Activated CD4-positive, alpha-beta T cell treated with anti-CD3 and anti-CD28 coated beads for 36 hours (primary cell): ENCODE measurements around the gene CTAG2. TPM values are rescaled to one million over a fixed set of nuclear protein-coding genes. Genes with fewer than 3 reads are reported as not detected.
A peak's percentile ranks its signal among the peaks of the same experiment; 100 is the strongest.
"Not testable (repeated sequence)": the region's sequence is repeated elsewhere in the genome, so short reads cannot be mapped to it uniquely, and the experiment has no call there.

Experiments
- ATAC-seq: fragments of 200-7000 bp; cut with Tn5 transposase; one replicate; pipeline ENCODE4 v1.10.0; 2021; ENCODE audit warnings: mild to moderate bottlenecking, moderate library complexity
- CTCF ChIA-PET: fragments of 350-600 bp; sonication (Branson Sonifier 250); formaldehyde crosslinking; loops from one replicate; lab custom pipeline; 2021; ENCODE audit warnings: antibody characterized with exemption; lab: Charles Lee
- POLR2A ChIA-PET: fragments of 350-600 bp; sonication (Branson Sonifier 250); formaldehyde crosslinking; loops from one replicate; lab custom pipeline; 2021; ENCODE audit warnings: antibody characterized with exemption, inconsistent platforms; lab: Charles Lee
- DNase-seq: peaks from one replicate; pipeline ENCODE4 v3.0.0-alpha.2; 2020
- H3K27ac Mint-ChIP-seq: one replicate; pipeline ENCODE4 v1.8.0; 2021; ENCODE audit warnings: mixed read lengths
- H3K27me3 Mint-ChIP-seq: one replicate; pipeline ENCODE4 v1.8.0; 2021; ENCODE audit warnings: mixed read lengths
- H3K36me3 Mint-ChIP-seq: one replicate; pipeline ENCODE4 v1.8.0; 2021; ENCODE audit warnings: low read depth, mixed read lengths
- H3K4me1 Mint-ChIP-seq: one replicate; pipeline ENCODE4 v1.8.0; 2021; ENCODE audit warnings: mixed read lengths
- H3K4me3 Mint-ChIP-seq: one replicate; pipeline ENCODE4 v1.8.0; 2021; ENCODE audit warnings: mild to moderate bottlenecking, moderate library complexity, mixed read lengths
- H3K9me3 Mint-ChIP-seq: one replicate; pipeline ENCODE4 v1.8.0; 2021; ENCODE audit warnings: low read depth, mixed read lengths
- intact Hi-C, 2 experiments: fragments of 100-400 bp; cut with DNase I in 1 of 2; cut with micrococcal nuclease in 1 of 2; formaldehyde crosslinking; loops; one replicate each; pipeline versions ENCODE4 v1.14.2 to v1.15.1; 2022 to 2024; cut with DNase I, micrococcal nuclease
- total RNA-seq, 2 experiments: library from RNA; stranded (reverse); gene quantifications; one replicate each; pipeline ENCODE4 v1.2.3, GENCODE V29; 2021

The CTAG2 gene
- total RNA-seq, 2 experiments from 2014 or later = not detected

- H3K27me3 Mint-ChIP-seq, H3K9me3 Mint-ChIP-seq, H3K4me1 Mint-ChIP-seq, POLR2A ChIA-PET, CTCF ChIA-PET, DNase-seq, intact Hi-C loops, H3K4me3 Mint-ChIP-seq, H3K36me3 Mint-ChIP-seq, H3K27ac Mint-ChIP-seq: not testable (repeated sequence)
- ATAC-seq = peak; percentile 88
Observed at GRCh38 chrX:154645745-154646378, 7.5 kb downstream of the CTAG2 start.

- H3K4me1 Mint-ChIP-seq, H3K36me3 Mint-ChIP-seq, CTCF ChIA-PET, intact Hi-C loops, H3K27me3 Mint-ChIP-seq, DNase-seq, H3K27ac Mint-ChIP-seq, H3K4me3 Mint-ChIP-seq, H3K9me3 Mint-ChIP-seq, POLR2A ChIA-PET, ATAC-seq: not testable (repeated sequence)
Observed at GRCh38 chrX:154643708-154644107, 9.7 kb downstream of the CTAG2 start.

- CTCF ChIA-PET, H3K9me3 Mint-ChIP-seq, H3K36me3 Mint-ChIP-seq, ATAC-seq, DNase-seq, POLR2A ChIA-PET, intact Hi-C loops, H3K27me3 Mint-ChIP-seq, H3K27ac Mint-ChIP-seq, H3K4me3 Mint-ChIP-seq, H3K4me1 Mint-ChIP-seq: not testable (repeated sequence)
Observed at GRCh38 chrX:154641740-154642139, 11.6 kb downstream of the CTAG2 start.

GRCh38 chrX:154633661-154634060, 19.7 kb downstream of the CTAG2 start:
- POLR2A ChIA-PET, DNase-seq, CTCF ChIA-PET, H3K4me3 Mint-ChIP-seq, H3K27me3 Mint-ChIP-seq, ATAC-seq, H3K36me3 Mint-ChIP-seq, H3K4me1 Mint-ChIP-seq, H3K27ac Mint-ChIP-seq, H3K9me3 Mint-ChIP-seq, intact Hi-C loops: not testable (repeated sequence)

GRCh38 chrX:154630949-154631348, 22.4 kb downstream of the CTAG2 start:
- intact Hi-C loops, DNase-seq, POLR2A ChIA-PET, H3K4me3 Mint-ChIP-seq, H3K36me3 Mint-ChIP-seq, H3K9me3 Mint-ChIP-seq, H3K4me1 Mint-ChIP-seq, H3K27ac Mint-ChIP-seq, CTCF ChIA-PET, ATAC-seq, H3K27me3 Mint-ChIP-seq: not testable (repeated sequence)

- intact Hi-C loops, CTCF ChIA-PET, H3K4me1 Mint-ChIP-seq, DNase-seq, H3K36me3 Mint-ChIP-seq, POLR2A ChIA-PET, H3K9me3 Mint-ChIP-seq, H3K27ac Mint-ChIP-seq, H3K4me3 Mint-ChIP-seq, H3K27me3 Mint-ChIP-seq: not testable (repeated sequence)
- ATAC-seq = peak; percentile 66
Observed at GRCh38 chrX:154628960-154629359, 24.4 kb downstream of the CTAG2 start.

- H3K36me3 Mint-ChIP-seq, H3K27ac Mint-ChIP-seq, intact Hi-C loops, H3K27me3 Mint-ChIP-seq, POLR2A ChIA-PET, DNase-seq, H3K9me3 Mint-ChIP-seq, H3K4me3 Mint-ChIP-seq, CTCF ChIA-PET, H3K4me1 Mint-ChIP-seq: not testable (repeated sequence)
- ATAC-seq = peak; percentile 47
Observed at GRCh38 chrX:154620767-154621414, 32.5 kb downstream of the CTAG2 start.

- H3K4me1 Mint-ChIP-seq, intact Hi-C loops, POLR2A ChIA-PET: not testable (repeated sequence)
Observed at GRCh38 chrX:154619182-154619581, 34.2 kb downstream of the CTAG2 start, which contains the start of gene CTAG1B. TSS of gene CTAG1B (minus strand) at chrX:154619282. CDS start at chrX:154619218, 64 bp downstream.

GRCh38 chrX:154613586-154613985, 39.8 kb downstream of the CTAG2 start:
- H3K9me3 Mint-ChIP-seq, H3K27me3 Mint-ChIP-seq, ATAC-seq, H3K36me3 Mint-ChIP-seq, intact Hi-C loops, H3K4me3 Mint-ChIP-seq, H3K27ac Mint-ChIP-seq, POLR2A ChIA-PET, H3K4me1 Mint-ChIP-seq, CTCF ChIA-PET, DNase-seq: not testable (repeated sequence)

More at GRCh38 chrX:154619182-154619581, 34.2 kb downstream of the CTAG2 start, which contains the start of gene CTAG1B:
- ATAC-seq, H3K27ac Mint-ChIP-seq, H3K9me3 Mint-ChIP-seq, H3K27me3 Mint-ChIP-seq, CTCF ChIA-PET, H3K4me3 Mint-ChIP-seq, H3K36me3 Mint-ChIP-seq, DNase-seq: not testable (repeated sequence)

GRCh38 chrX:154611146-154611545, 42.2 kb downstream of the CTAG2 start:
- POLR2A ChIA-PET, H3K27me3 Mint-ChIP-seq, H3K9me3 Mint-ChIP-seq, ATAC-seq, CTCF ChIA-PET, H3K4me1 Mint-ChIP-seq, DNase-seq, H3K4me3 Mint-ChIP-seq, intact Hi-C loops, H3K27ac Mint-ChIP-seq, H3K36me3 Mint-ChIP-seq: not testable (repeated sequence)

GRCh38 chrX:154608823-154609222, 44.6 kb downstream of the CTAG2 start:
- POLR2A ChIA-PET, H3K4me1 Mint-ChIP-seq, H3K36me3 Mint-ChIP-seq, H3K4me3 Mint-ChIP-seq, H3K9me3 Mint-ChIP-seq, H3K27me3 Mint-ChIP-seq, H3K27ac Mint-ChIP-seq, CTCF ChIA-PET, DNase-seq, intact Hi-C loops, ATAC-seq: not testable (repeated sequence)

- H3K4me1 Mint-ChIP-seq, DNase-seq, H3K36me3 Mint-ChIP-seq, H3K27ac Mint-ChIP-seq, H3K9me3 Mint-ChIP-seq, intact Hi-C loops, H3K4me3 Mint-ChIP-seq, POLR2A ChIA-PET, CTCF ChIA-PET, ATAC-seq, H3K27me3 Mint-ChIP-seq: not testable (repeated sequence)
Observed at GRCh38 chrX:154607976-154608375, 45.4 kb downstream of the CTAG2 start.
